Measurements from ENCODE around the gene SELENOK.
"Not testable (repeated sequence)": the region's sequence is repeated elsewhere in the genome, so short reads cannot be mapped to it uniquely, and the experiment has no call there.

SELENOK gene

GRCh38 chr3:53891497-53892285 is at the start of gene SELENOK:
TSS of gene SELENOK (minus strand) at chr3:53891859.
- peak; percentile 92 for DNase-seq

GRCh38 chr3:53941184-53941583 is 49.5 kb upstream of the SELENOK start:
- DNase-seq, result no peak

DNA sequence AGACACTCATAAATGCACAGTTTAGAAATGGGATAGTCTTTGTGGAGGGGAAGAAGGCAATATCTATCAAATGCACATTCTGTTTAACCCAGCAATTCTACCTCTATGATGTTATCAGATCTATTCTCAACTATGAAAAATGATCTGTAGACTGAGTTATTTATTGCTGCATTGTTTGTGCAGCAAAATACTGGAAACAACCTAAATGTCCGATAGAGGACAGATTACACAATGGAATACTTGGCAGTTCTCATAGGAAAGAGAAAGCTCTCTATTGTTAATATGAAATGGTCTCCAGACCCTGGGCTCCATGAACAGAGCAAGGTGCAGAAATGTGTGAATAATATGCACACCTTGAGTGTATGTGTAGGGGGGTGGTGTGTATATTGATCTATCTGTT is 49.0 kb upstream of the SELENOK start:
- no peak for DNase-seq

- no peak for DNase-seq
These were observed 48.2 kb upstream of the SELENOK start for GRCh38 chr3:53939813-53940212.

DNA sequence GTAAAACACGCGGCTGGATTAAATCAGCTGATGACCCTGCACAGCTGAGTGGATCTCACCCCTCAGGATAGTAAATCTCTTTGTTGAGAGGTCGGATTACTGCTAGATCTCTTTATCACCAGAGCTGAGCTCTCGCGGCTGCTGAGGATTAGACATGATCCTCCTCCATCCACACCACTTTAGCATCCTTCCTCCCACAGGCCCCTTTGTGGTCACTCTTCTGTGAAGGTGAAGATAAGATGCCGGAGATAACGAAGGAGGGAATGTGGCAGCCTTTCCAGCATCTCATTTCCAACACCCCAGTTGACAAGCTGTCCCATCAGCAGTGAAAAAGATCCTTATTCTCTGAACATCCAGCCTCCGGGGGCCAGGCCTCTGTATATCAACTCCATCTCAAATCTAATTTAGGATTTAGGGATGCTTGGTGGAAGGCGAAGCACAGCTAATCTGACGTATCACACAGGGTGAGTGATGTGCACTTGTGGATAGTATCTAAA is 47.5 kb upstream of the SELENOK start:
- DNase-seq, result no peak

DNA sequence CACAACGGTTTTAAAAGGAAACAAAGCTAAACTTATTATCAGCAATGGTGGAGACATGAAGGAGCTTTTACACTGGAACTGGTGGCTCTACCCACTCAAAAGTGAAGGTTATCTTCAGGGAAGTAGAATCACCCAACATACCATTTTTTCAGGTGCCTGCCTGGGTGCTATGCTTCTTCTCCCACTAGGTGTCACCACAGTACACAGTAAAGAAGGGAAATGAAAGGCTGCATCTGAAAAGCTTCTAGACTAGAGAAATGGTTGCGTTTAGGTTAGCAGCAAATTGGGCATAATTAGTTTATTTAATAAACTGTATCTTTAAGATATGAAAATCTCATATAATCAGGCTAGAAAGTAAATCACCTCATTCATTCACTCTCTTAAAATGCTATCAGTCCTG is 47.0 kb upstream of the SELENOK start:
- DNase-seq, result peak; percentile 53

DNA sequence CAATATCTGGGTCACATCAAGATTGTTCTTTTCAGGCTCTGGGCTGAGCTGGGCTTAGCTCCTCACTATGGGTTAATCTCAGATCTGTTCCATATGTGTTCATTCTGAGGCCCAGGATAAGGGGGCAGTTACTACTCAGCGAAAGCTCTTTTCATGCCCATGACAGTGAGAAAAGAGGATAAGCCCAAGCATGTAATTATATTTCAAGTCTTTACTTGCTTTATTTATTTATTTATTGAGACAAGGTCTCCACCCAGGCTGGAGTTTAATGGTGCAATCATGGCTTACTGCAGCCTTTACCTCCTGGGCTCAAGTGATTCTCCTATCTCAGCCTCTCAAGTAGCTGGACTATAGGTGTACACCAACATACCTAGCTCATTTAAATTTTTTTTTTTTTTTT is 44.7 kb upstream of the SELENOK start:
- DNase-seq, result no peak

GRCh38 chr3:53935283-53935901 is 43.7 kb upstream of the SELENOK start:
- DNase-seq, result no peak

DNA sequence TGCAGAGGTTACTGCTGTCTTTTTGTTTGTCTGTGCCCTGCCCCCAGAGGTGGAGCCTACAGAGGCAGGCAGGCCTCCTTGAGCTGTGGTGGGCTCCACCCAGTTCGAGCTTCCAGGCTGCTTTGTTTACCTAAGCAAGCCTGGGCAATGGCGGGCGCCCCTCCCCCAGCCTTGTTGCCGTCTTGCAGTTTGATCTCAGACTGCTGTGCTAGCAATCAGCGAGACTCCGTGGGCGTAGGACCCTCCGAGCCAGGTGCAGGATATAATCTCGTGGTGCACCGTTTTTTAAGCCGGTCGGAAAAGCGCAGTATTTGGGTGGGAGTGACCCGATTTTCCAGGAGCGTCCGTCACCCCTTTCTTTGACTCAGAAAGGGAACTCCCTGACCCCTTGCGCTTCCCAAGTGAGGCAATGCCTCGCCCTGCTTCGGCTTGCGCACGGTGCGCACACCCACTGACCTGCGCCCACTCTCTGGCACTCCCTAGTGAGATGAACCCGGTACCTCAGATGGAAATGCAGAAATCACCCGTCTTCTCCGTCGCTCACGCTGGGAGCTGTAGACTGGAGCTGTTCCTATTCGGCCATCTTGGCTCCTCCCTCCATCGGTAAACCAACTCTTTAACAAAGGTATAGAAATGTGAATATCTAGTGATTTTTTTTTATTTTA is 35.7 kb upstream of the SELENOK start:
- not testable (repeated sequence) for DNase-seq

DNA sequence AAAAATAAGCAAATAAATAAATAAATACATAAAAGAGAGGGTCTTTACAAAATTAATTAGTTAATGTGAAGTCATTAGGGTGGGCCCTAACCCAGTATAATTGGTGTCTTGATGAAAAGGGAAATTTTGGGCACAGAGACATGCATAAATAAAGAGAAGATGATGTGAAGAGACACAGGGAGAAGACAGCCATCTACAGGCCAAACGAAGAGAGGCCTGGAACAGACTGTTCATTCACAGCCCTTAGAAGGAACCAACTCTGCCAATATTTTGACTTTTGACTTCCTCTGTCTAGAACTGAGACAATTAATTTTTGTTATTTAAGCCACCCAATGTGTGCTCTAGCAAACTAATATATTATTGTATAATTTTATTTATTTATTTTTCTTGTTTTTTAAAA is 29.6 kb upstream of the SELENOK start:
- no peak for DNase-seq

- no peak for DNase-seq
These were observed 28.1 kb upstream of the SELENOK start for GRCh38 chr3:53919741-53920140.

GRCh38 chr3:53913401-53913800 is 21.7 kb upstream of the SELENOK start:
- no peak for DNase-seq

DNA sequence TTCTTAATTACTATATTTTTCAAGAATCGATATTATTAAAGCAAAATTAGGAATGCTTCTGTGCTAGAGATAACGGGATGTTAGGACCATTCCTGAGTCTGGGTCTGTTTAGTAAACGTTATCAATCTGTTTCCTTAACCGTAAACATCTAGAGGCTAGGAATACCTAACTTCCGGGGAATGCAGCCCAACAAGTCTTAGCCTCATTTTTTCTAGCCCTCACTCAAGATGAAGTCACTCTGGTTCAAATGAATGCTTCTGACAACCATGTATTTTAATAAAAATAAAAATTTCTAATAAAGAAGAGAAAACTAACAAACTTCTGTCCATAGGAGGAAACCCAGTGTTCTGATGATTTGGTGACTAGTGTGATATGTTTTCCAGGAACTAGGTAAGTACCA is 11.1 kb upstream of the SELENOK start:
- DNase-seq, result no peak

- DNase-seq, result no peak
These were observed 10.4 kb upstream of the SELENOK start for GRCh38 chr3:53902067-53902466.

DNA sequence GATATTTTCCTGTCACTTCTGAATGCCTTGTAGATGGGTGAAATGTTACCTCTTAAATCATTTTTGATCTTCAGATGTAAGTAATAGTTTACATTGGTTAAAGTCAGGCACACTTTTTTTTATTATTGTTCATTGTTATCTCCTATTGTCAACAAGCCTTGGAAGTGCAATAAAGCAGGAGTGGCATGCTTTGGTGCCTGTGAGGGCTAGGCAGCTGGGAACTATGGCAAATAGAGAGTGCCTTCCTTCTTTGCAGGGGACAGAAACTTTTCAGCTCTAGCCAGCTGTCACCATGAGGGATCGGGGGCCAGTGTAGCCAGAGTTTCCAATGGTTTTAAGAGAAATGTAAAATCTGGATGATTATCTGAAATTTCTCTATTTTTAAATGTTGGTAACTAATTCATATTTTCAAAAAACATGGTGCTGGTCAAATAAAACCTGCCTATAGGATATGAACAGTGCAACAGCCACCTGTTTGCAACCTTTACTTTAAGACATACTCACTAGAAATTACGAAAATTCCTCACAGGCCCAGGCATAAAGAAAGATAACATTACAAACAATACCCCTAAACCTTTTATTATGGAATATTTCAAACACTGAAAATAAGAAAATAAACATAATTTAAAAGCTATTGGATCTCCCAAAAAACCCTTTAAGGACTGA is 9.1 kb upstream of the SELENOK start:
- no peak for DNase-seq

- no peak for DNase-seq
These were observed 8.1 kb upstream of the SELENOK start for GRCh38 chr3:53899750-53900149.

- DNase-seq, result no peak
These were observed 603 bp upstream of the SELENOK start for GRCh38 chr3:53892286-53892637.

- DNase-seq, result peak; percentile 10
These were observed 758 bp downstream of the SELENOK start for GRCh38 chr3:53890726-53891475.

GRCh38 chr3:53888232-53888631 is 3.4 kb downstream of the SELENOK start:
- DNase-seq, result no peak

DNA sequence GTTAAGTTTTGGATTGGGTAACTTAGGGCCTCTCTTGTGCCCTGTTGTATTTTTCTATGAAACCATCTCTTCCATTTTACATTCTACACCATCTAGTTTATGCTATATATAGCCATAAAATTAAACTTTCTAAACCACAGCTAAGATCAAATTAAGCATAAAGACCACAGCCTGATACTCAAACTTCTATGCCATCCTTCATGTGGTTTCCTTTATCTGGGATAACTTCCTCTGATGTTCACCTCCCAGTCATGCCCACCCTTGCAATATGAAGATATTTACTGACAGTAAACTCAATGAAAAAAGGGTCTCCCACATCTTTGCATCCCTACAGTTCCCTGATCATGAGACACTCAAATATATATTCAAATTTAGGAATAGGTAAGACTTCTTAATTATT is 4.2 kb downstream of the SELENOK start:
- DNase-seq, result no peak

- DNase-seq, result no peak
These were observed 6.4 kb downstream of the SELENOK start for GRCh38 chr3:53885239-53885638.

- DNase-seq, result no peak
These were observed 7.0 kb downstream of the SELENOK start for GRCh38 chr3:53884623-53885022.

DNA sequence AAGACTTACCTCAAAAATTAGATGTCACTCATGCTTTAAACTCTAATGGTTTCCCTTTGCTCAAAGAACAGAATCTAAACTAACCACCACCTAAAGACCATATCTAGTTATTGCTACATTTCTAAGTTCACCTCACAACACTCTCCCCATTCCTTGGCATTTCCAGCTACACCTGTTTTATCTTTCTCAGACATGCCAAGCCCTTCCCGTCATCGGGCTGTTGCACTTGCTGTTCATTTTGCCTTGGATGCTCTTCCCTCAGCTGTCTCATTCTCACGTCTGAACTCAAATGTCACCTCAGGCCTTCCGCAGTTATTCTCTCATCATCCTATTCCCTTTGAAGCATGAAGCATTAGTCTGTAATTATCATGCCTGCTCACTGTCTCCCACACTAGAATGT is 8.7 kb downstream of the SELENOK start:
- DNase-seq, result no peak

Data from NCI-H748 treated with DMSO at 0.1 percent for 48 hours (cell line).